Measurements from ENCODE around the gene RAB18. TPM values are rescaled to one million over a fixed set of nuclear protein-coding genes. Genes with fewer than 3 reads are reported as not detected.

RAB18 gene
- total RNA-seq, 2 experiments from 2014 or later = 8.1 to 36.2 TPM

- ChIA-PET CTCF (ENCODE audit: unreplicated experiment) (no interaction called here), POLR2A (interaction anchor here (0.5 to 0.7 kb wide), 3 partner anchors 20 to 1506 kb away, joined by 3 read pairs; no protein-coding TSS in a partner anchor)
- Histone ChIP-seq H3K36me3 (ENCODE audit: insufficient read depth, low read length) (peaks cover 33% of the 10 kb centered on the region), H3K4me1 (ENCODE audit: insufficient read depth, low read length, poor library complexity, severe bottlenecking) (no peaks in the 10 kb centered on the region), H3K4me3 (ENCODE audit: low read depth, low read length, poor library complexity, severe bottlenecking) (no peak overlapping the region), H2AFZ (ENCODE audit: low read length) (no peak overlapping the region), H4K20me1 (ENCODE audit: insufficient read depth, low read length) (no peaks in the 10 kb centered on the region), H3K9me3 (ENCODE audit: low read length) (no peaks in the 10 kb centered on the region), H3K27ac (ENCODE audit: low read depth, low read length, poor library complexity, severe bottlenecking) (no peak overlapping the region), H3K79me2 (ENCODE audit: insufficient read depth, low read depth, low read length) (peaks cover 28% of the 10 kb centered on the region), H3K4me2 (ENCODE audit: low read length) (no peak overlapping the region), H3K9me2 (ENCODE audit: insufficient read depth, low read length) (no peaks in the 10 kb centered on the region)
- no peak for TF ChIP-seq EZH2phosphoT487 (IDR thresholded peaks at IDR 0.05; ENCODE audit: borderline replicate concordance, low read depth, low read length)
- TF ChIP-seq CTCF (conservative IDR thresholded peaks at IDR 0.05; ENCODE audit: low read length) = no peak
- DNase-seq (ENCODE audit: low spot score) = no peak
- intact Hi-C loops (cut with micrococcal nuclease; ENCODE audit: unreplicated experiment) = no loop called here
- no TSS peak for BruUV-seq (replicated peaks)
These were observed 26.4 kb downstream of the RAB18 start for GRCh38 chr10:27530477-27530876.

GRCh38 chr10:27531336-27531847 lies 27.3 kb downstream of the RAB18 start:
- TF ChIP-seq CTCF (conservative IDR thresholded peaks at IDR 0.05; ENCODE audit: low read length) (no peak), EZH2phosphoT487 (IDR thresholded peaks at IDR 0.05; ENCODE audit: borderline replicate concordance, low read depth, low read length) (no peak)
- intact Hi-C loops (cut with micrococcal nuclease; ENCODE audit: unreplicated experiment) = no loop called here
- no peak overlapping the region for H2AFZ ChIP-seq (ENCODE audit: low read length)
- POLR2A ChIA-PET = interaction anchor here (0.7 to 0.9 kb wide), 2 partner anchors 12 to 1930 kb away, joined by 3 to 4 read pairs; no protein-coding TSS in a partner anchor
- no peak overlapping the region for H3K27ac ChIP-seq (ENCODE audit: low read depth, low read length, poor library complexity, severe bottlenecking)
- no peak overlapping the region for H3K4me3 ChIP-seq (ENCODE audit: low read depth, low read length, poor library complexity, severe bottlenecking)
- no peaks in the 10 kb centered on the region for H3K9me2 ChIP-seq (ENCODE audit: insufficient read depth, low read length)
- no peaks in the 10 kb centered on the region for H3K9me3 ChIP-seq (ENCODE audit: low read length)
- no TSS peak for BruUV-seq (replicated peaks)
- H3K4me1 ChIP-seq (ENCODE audit: insufficient read depth, low read length, poor library complexity, severe bottlenecking) = no peaks in the 10 kb centered on the region
- H3K36me3 ChIP-seq (ENCODE audit: insufficient read depth, low read length) = peaks cover 40% of the 10 kb centered on the region
- DNase-seq (ENCODE audit: low spot score) = no peak
- no peak overlapping the region for H3K4me2 ChIP-seq (ENCODE audit: low read length)
- CTCF ChIA-PET (ENCODE audit: unreplicated experiment) = no interaction called here
- H4K20me1 ChIP-seq (ENCODE audit: insufficient read depth, low read length) = no peaks in the 10 kb centered on the region
- H3K79me2 ChIP-seq (ENCODE audit: insufficient read depth, low read depth, low read length) = peaks cover 19% of the 10 kb centered on the region; the same call in 1 of the 2 replicates

- H2AFZ ChIP-seq (ENCODE audit: low read length) = no peak overlapping the region
- POLR2A ChIA-PET = interaction anchor here (0.9 to 1.2 kb wide), 2 partner anchors 16 to 20 kb away, joined by 3 to 5 read pairs; no protein-coding TSS in a partner anchor
- H4K20me1 ChIP-seq (ENCODE audit: insufficient read depth, low read length) = no peaks in the 10 kb centered on the region; the same call in 1 of the 2 replicates
- no peak overlapping the region for H3K4me2 ChIP-seq (ENCODE audit: low read length)
- H3K79me2 ChIP-seq (ENCODE audit: insufficient read depth, low read depth, low read length) = peaks cover 12% of the 10 kb centered on the region; the same call in 1 of the 2 replicates
- H3K4me3 ChIP-seq (ENCODE audit: low read depth, low read length, poor library complexity, severe bottlenecking) = no peak overlapping the region
- H3K27ac ChIP-seq (ENCODE audit: low read depth, low read length, poor library complexity, severe bottlenecking) = no peak overlapping the region
- intact Hi-C loops (cut with micrococcal nuclease; ENCODE audit: unreplicated experiment) = no loop called here
- TF ChIP-seq CTCF (conservative IDR thresholded peaks at IDR 0.05; ENCODE audit: low read length) = no peak
- no peak for TF ChIP-seq EZH2phosphoT487 (IDR thresholded peaks at IDR 0.05; ENCODE audit: borderline replicate concordance, low read depth, low read length)
- CTCF ChIA-PET (ENCODE audit: unreplicated experiment) = no interaction called here
- H3K9me2 ChIP-seq (ENCODE audit: insufficient read depth, low read length) = no peaks in the 10 kb centered on the region
- no TSS peak for BruUV-seq (replicated peaks)
- DNase-seq (ENCODE audit: low spot score) = no peak
- H3K4me1 ChIP-seq (ENCODE audit: insufficient read depth, low read length, poor library complexity, severe bottlenecking) = no peaks in the 10 kb centered on the region
- peaks cover 53% of the 10 kb centered on the region for H3K36me3 ChIP-seq (ENCODE audit: insufficient read depth, low read length)
- H3K9me3 ChIP-seq (ENCODE audit: low read length) = no peaks in the 10 kb centered on the region
These were observed 30.1 kb downstream of the RAB18 start for GRCh38 chr10:27534161-27534700.
